ENCODE measurements around the gene TRPM2.
"Not testable (repeated sequence)": the region's sequence is repeated elsewhere in the genome, so short reads cannot be mapped to it uniquely, and the experiment has no call there.

TRPM2 gene

DNA sequence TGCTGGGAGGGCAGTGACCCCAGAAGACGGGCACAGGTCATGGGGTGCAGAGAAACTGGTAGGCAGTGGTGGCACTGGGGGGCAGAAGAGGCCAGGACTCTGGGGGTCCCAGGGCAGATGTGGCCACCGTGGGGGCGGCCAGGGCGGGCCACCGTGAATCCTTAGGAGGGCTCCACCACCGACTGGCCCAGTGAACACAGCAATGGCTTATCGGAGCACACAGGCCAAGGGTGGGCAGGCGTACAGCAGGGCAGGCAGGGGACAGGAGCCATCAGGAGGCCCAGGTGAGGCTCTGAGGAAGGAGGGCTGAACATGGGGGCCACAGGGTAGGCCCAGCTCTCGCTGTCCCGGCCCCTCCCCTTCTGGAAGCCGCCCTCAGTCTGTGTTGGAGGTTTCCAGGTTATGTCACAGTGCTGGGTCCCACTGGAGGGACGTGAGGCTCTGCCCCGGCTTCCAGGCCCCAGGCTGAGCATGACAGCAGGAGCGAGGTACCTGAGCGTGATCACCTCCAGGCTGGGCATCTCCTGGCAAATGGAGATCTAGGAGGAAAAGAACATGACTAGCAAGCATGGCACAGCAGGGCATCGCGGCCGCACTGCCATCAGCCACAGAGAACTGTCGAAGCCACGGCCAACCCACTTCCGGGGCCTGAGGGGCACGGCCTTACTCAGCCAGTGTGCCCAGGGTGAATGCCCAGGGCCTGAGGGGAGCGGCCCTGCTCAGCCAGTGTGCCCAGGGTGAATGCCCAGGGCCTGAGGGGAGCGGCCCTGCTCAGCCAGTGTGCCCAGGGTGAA is 18.0 kb upstream of the TRPM2 start:
- no peak for DNase-seq (ENCODE audit: low read depth)

DNA sequence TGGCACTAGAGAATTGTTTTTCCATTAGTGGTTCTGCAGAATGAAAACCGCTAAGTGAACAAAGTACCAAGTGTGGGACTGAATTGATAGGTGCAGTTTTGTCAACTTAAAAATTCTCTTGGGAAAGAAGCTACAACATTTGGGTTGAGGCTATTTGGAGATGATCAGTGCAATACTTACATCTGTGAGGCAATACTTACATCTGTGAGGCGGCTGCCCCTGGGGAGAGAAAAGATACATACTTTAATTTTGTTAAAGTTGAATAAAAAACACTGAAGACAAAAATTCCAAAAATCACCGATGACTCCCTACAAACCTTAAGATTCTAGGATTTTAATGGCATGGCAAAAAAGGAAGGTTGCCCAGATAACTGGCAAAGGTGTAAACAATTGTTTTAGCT is 16.0 kb upstream of the TRPM2 start:
- no peak for DNase-seq (ENCODE audit: low read depth)

GRCh38 chr21:44337941-44338895 is 15.2 kb upstream of the TRPM2 start:
- no peak for DNase-seq (ENCODE audit: low read depth)

DNA sequence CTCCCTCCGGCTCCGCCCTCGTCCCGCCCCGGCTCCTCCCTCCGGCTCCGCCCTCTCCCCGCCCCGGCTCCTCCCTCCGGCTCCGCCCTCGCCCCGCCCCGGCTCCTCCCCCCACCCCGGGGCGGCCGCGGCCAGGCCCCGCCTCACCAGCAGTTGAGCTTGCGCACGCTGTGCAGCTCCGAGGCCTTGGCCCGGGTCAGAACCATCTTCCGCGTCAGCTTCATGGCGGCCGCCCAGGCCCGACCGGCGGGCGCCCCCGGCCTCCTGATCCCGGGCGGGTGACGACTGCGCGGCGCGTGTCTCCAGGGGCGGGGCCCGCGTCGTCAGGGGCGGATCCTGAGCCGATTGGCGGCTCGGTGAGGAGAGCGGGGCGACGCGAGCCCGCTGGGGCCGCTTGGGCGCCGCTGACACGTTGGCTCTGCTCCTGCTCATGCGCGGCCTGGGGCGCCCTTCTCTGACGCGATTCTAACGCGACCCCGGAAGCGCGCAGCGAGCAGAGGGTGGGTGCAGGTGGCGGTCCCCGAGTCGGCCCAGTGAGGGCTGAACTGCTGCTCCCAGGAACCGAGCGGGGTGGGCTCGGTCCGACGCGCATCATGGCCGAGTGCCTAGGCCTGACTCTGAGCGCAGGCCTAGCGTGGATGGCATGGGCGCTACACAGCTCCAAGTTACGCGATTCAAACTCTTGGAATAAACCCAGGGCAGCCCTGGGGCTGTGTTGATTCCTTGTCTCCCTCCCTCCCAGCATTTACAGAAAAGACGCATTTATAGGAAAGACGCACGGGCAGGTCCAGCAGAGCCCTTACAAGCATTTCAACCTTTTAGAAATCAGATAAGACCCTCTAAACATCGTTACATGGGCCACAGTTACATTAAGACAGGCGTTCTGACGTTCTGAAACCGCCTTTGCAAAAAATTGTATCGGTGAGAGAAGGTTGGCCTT is 14.2 kb upstream of the TRPM2 start, which contains the start of gene CFAP410:
TSS of gene CFAP410 (minus strand) at position 420 of the 940 bp plus-strand sequence. CDS start at position 224, 196 bp downstream.
- peak; percentile 89 for DNase-seq (ENCODE audit: low read depth)

DNA sequence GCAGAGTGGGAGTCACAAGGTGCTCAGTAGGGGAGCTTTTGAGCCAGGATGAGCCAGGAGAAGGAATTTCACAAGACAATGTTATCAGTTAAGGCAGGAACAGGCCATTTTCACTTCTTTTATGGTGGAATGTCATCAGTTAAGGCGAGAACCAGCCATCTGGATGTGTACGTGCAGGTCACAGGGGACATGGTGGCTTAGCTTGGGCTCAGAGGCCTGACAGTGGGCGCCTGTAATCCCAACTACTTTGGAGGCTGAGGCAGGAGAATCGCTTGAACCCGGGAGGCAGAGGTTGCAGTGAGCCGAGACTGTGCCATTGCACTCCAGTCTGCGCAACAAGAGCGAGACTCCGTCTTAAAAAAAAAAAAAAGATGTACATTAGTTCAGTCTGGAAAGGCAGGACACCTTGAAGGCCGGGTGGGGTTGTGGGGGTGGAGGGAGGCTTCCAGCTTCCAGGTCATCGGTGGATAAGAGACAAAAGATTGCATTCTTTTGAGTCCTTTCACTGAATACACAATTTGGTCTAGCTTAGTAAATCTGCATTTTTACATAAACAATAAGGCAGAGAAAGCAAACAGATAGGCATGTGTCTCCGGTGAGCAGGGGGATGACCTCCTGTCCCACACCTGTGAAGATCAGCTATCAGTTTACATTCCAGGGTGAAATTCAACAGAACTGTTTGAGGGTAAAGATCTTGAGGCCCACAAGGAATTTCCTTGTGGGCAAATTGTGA is 11.5 kb upstream of the TRPM2 start:
- not testable (repeated sequence) for DNase-seq (ENCODE audit: low read depth)

- DNase-seq (ENCODE audit: low read depth) = not testable (repeated sequence)
Measured at GRCh38 chr21:44342981-44343380, 10.4 kb upstream of the TRPM2 start.

- DNase-seq (ENCODE audit: low read depth) = no peak
Measured at GRCh38 chr21:44344541-44345183, 8.8 kb upstream of the TRPM2 start.

DNA sequence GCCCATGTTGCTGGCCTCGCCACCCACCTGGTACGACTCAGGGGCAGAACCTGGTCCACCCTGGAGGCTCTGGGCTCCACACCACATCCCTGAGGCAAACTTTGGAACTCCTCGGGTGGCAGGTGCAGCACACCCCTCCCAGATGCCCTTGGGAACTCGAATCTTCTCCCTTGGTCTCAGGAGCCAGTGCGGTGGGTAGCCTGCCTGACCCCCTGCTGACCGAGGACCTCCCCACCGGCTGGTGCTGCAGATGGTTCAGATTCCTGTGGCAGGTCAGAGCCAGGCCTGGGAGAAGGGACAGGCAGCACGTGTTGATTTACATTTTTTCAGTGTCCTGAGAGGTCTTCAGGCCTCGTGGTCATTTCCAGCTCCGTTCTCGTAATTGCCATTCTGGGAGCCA is 7.9 kb upstream of the TRPM2 start:
- no peak for DNase-seq (ENCODE audit: low read depth)

- DNase-seq (ENCODE audit: low read depth) = no peak
Measured at GRCh38 chr21:44347911-44348451, 5.4 kb upstream of the TRPM2 start.

- DNase-seq (ENCODE audit: low read depth) = no peak
Measured at GRCh38 chr21:44348861-44349260, 4.6 kb upstream of the TRPM2 start.

DNA sequence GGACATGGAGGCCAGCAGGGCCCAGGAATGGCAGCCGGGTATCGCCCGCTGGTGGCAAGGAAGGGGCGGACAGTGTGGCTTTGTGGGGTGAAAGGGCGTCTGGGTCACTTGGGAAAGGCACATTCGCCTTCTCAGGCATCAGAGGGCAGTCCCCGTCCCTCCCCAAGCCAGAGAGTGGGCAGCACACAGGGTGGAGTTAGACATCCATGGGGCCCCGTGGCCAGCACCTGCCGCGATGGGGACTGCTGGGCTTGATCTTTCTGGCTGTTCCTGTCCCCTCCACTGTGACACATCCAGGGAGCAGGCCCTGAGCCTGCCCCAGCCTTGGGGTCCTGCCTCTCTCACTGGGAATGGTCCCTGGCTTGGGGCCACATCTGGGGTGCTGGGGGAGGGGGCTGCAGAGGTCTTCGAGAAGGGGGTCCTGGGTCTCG is 4.0 kb upstream of the TRPM2 start:
- no peak for DNase-seq (ENCODE audit: low read depth)

DNA sequence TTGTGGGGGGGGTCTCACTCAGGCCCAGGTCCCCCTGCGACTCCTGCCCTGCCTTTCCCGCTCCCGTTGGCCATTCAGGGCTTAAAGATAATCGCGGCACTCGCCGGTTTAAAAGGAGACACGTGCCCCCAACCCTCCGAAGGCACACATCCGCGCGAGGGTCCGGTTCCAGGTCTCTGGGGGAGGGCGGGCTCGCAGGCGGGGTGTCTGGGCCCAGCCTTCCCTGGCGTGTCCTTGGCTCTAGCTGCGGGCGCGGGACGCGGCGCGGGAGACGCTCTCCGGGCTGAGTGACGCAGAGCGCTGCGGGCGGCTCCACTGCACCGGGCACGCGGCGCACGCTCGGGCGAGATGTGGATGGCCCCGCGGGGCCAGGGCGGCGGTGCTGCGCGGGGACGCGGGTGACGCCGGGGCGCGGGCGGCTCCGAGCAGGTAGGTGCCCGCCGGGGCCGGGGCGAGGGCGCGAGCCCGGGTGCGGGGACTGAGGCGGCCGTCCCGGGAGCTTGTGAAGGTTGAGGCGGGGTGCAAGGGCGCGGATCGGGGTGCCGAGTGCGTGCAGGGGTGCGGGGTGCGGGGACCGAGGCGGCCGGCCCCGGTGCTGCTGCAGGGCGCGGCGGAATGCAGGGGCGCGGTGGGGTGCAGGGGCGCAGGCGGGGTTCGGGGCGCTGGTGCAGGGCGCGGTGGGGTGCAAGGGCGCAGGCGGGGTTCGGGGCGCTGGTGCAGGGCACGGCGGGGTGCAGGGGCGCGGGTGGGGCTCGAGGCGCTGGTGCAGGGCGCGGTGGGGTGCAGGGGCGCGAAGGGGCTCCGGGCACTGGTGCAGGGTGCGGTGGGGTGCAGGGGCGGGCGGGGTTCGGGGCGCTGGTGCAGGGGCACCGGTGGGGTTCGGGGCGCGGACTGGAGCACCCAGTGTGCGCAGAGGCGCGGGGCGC is 3.3 kb upstream of the TRPM2 start:
- DNase-seq (ENCODE audit: low read depth) = no peak

DNA sequence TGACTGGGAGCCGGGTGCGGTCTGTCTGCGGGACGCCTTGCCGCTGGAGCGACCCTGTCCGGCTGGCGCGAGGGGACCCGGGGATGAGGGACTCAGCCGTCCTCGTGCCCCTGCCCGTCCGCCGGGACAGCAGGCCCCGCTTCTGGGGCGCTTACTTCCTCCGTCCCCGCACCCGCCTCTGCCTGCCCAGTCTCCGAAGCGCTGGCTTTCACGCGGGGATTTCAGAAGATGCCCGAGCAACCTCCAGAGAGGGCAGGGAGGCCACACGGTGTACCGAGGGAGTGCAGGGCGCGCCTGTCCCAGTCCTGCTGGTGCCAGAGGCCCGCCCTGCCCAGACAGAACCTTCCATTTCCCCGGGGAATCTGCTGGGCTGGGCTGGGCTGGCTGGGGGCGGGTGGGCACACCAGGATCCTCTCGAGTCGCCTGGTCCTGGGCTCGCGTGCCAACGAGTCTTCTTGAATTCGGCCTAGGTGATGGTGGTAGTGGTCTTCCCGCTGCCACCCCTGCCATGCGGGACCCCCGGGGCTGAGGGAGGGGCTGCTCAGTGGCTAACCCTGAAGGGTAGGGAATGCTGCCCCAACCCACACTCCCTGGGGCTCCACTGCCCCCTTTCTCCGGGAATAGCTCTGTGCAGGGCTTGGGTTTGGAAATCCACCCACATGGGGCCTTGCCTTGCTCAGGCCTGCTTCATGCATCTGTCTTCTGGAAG is 2.5 kb upstream of the TRPM2 start:
- DNase-seq (ENCODE audit: low read depth) = no peak

DNA sequence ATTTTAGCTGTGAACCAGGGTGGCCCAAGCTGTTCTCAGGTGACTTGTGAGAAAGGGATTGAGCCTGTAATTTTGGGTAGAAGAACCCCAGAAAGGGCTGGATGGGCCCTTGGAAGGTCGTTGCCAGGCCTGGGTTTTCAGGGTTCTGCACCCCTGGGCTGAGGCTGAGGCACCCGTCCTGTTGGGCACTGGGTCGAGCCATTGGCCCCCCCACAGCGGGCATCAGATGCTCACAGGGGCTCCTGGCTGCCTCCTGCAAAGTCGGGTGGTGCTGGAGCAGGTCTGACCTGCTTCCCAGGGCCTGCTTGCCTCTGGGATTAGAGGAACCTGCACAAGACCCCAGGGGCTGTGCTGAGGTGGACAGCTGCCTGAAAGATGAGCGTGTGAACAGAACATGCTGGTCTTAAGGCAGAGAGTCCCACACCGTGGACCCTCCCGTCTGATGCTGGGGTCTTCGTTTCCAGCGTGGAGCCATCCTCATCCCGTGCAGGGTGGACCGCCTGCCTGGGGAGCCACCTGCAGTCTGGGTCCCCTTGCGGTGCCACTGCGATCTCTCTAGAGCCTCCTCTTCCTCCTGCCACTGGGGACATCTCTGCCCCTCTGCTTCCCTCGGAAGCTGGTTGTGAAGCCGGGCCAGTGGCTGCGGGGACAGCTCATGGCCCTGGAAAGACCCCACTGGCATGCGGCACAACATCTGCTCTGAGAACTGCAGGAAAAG is 1.7 kb upstream of the TRPM2 start:
- no peak for DNase-seq (ENCODE audit: low read depth)

- no peak for DNase-seq (ENCODE audit: low read depth)
Measured at GRCh38 chr21:44352253-44352860, 1.1 kb upstream of the TRPM2 start.

- no peak for DNase-seq (ENCODE audit: low read depth)
Measured at GRCh38 chr21:44354001-44354405, 582 bp downstream of the TRPM2 start.
